Measurements from ENCODE around the gene SMIM35.

DNA sequence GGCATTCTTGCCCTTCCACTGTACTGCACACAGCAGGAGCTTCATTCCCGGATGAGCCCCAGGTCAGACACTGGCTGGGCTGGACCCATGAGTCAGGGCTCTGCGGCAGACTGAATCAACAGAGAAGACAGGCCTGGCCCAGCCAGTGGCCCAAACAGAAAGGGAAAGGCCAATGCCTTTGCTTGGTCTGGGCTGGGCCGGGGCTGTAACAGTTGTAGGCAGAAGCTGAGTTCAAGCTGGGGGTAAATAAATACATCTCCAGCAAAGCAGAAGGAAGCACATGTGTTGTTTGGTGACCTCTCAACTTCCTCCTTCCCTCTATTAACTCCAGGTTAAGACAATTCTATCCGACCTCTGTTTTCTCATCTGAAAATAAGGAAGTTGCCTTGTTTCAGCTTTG is 1.8 kb upstream of the SMIM35 start:
- TF ChIP-seq HNRNPLL (IDR thresholded peaks at IDR 0.05; ENCODE audit: low read depth, low read length, poor library complexity, severe bottlenecking) (no peak), KDM4B (CRISPR knock-in tag; IDR thresholded peaks at IDR 0.05) (no peak), U2AF2 (IDR thresholded peaks at IDR 0.05; ENCODE audit: low read depth, low read length) (no peak), ZFP37 (CRISPR knock-in tag; IDR thresholded peaks at IDR 0.05; ENCODE audit: borderline replicate concordance) (no peak), ZNF335 (CRISPR knock-in tag; IDR thresholded peaks at IDR 0.05) (no peak), MEF2D (CRISPR knock-in tag; IDR thresholded peaks at IDR 0.05) (no peak), ZNF274 (CRISPR knock-in tag; IDR thresholded peaks at IDR 0.05) (no peak), ZNF33A (CRISPR knock-in tag; IDR thresholded peaks at IDR 0.05; ENCODE audit: borderline replicate concordance) (no peak), RFX5 (IDR thresholded peaks at IDR 0.05; ENCODE audit: low read depth, low read length) (no peak), EZH2 (conservative IDR thresholded peaks at IDR 0.05; ENCODE audit: low read depth, low read length) (no peak)
- TF ChIP-seq, protein P1, sequence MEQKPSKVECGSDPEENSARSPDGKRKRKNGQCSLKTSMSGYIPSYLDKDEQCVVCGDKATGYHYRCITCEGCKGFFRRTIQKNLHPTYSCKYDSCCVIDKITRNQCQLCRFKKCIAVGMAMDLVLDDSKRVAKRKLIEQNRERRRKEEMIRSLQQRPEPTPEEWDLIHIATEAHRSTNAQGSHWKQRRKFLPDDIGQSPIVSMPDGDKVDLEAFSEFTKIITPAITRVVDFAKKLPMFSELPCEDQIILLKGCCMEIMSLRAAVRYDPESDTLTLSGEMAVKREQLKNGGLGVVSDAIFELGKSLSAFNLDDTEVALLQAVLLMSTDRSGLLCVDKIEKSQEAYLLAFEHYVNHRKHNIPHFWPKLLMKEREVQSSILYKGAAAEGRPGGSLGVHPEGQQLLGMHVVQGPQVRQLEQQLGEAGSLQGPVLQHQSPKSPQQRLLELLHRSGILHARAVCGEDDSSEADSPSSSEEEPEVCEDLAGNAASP (CRISPR knock-in tag; IDR thresholded peaks at IDR 0.05; ENCODE audit: borderline replicate concordance), result no peak
- TF ChIP-seq, protein P2, sequence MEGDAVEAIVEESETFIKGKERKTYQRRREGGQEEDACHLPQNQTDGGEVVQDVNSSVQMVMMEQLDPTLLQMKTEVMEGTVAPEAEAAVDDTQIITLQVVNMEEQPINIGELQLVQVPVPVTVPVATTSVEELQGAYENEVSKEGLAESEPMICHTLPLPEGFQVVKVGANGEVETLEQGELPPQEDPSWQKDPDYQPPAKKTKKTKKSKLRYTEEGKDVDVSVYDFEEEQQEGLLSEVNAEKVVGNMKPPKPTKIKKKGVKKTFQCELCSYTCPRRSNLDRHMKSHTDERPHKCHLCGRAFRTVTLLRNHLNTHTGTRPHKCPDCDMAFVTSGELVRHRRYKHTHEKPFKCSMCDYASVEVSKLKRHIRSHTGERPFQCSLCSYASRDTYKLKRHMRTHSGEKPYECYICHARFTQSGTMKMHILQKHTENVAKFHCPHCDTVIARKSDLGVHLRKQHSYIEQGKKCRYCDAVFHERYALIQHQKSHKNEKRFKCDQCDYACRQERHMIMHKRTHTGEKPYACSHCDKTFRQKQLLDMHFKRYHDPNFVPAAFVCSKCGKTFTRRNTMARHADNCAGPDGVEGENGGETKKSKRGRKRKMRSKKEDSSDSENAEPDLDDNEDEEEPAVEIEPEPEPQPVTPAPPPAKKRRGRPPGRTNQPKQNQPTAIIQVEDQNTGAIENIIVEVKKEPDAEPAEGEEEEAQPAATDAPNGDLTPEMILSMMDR (CRISPR knock-in tag; IDR thresholded peaks at IDR 0.05), result no peak
- TF ChIP-seq, protein P3, sequence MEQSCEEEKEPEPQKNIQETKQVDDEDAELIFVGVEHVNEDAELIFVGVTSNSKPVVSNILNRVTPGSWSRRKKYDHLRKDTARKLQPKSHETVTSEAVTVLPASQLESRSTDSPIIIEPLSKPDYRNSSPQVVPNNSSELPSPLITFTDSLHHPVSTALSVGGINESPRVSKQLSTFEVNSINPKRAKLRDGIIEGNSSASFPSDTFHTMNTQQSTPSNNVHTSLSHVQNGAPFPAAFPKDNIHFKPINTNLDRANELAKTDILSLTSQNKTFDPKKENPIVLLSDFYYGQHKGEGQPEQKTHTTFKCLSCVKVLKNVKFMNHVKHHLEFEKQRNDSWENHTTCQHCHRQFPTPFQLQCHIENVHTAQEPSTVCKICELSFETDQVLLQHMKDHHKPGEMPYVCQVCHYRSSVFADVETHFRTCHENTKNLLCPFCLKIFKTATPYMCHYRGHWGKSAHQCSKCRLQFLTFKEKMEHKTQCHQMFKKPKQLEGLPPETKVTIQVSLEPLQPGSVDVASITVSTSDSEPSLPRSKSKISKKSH (CRISPR knock-in tag; IDR thresholded peaks at IDR 0.05; ENCODE audit: borderline replicate concordance), result no peak
- TF ChIP-seq, protein P4, sequence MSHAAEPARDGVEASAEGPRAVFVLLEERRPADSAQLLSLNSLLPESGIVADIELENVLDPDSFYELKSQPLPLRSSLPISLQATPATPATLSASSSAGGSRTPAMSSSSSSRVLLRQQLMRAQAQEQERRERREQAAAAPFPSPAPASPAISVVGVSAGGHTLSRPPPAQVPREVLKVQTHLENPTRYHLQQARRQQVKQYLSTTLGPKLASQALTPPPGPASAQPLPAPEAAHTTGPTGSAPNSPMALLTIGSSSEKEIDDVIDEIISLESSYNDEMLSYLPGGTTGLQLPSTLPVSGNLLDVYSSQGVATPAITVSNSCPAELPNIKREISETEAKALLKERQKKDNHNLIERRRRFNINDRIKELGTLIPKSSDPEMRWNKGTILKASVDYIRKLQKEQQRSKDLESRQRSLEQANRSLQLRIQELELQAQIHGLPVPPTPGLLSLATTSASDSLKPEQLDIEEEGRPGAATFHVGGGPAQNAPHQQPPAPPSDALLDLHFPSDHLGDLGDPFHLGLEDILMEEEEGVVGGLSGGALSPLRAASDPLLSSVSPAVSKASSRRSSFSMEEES (CRISPR knock-in tag; IDR thresholded peaks at IDR 0.05), result no peak
